NT2/D1 (cell line): Measurements from ENCODE around the gene SLC7A9.

Experiments used
- DNase-seq: peaks from one replicate; pipeline ENCODE4 v3.0.0-alpha.2; 2011; ENCODE audit warnings: low read depth, low spot score
- H3K27me3 ChIP-seq: 2 replicates; pipeline ENCODE4 v1.6.0; 2011; ENCODE audit warnings: mild to moderate bottlenecking; ENCODE audit not compliant: insufficient read length, insufficient read depth
- H3K36me3 ChIP-seq: 2 replicates; pipeline ENCODE4 v1.6.1; 2011; ENCODE audit warnings: mild to moderate bottlenecking, low read length, mixed read lengths; ENCODE audit not compliant: insufficient read depth, insufficient read length
- H3K4me1 ChIP-seq: 2 replicates; pipeline ENCODE4 v1.5.1; 2011; ENCODE audit not compliant: insufficient read depth, insufficient read length
- H3K4me3 ChIP-seq: 2 replicates; pipeline ENCODE4 v1.5.1; 2011; ENCODE audit warnings: low read depth; ENCODE audit not compliant: insufficient read length
- H3K9ac ChIP-seq: 2 replicates; pipeline ENCODE4 v1.6.0; 2011; ENCODE audit warnings: low read depth; ENCODE audit not compliant: insufficient read length
- H3K9me3 ChIP-seq: 2 replicates; pipeline ENCODE4 v1.5.1; 2011; ENCODE audit warnings: mild to moderate bottlenecking, low read length; ENCODE audit not compliant: insufficient read depth
- SUZ12 ChIP-seq: IDR thresholded peaks from 2 replicates; pipeline ENCODE4 v1.6.1; 2011; ENCODE audit not compliant: insufficient read length, insufficient read depth; ENCODE audit errors: extremely low read depth
- YY1 ChIP-seq: IDR thresholded peaks from 2 replicates; pipeline ENCODE4 v1.6.1; 2011; ENCODE audit not compliant: insufficient read length, insufficient read depth
- ZNF274 ChIP-seq: IDR thresholded peaks from 2 replicates; pipeline ENCODE4 v1.6.1; 2011; ENCODE audit warnings: mild to moderate bottlenecking, low read depth, low read length

SLC7A9 gene

GRCh38 chr19:32876236-32876918 lies 6.8 kb upstream of the SLC7A9 start:
- no peak overlapping the region for H3K9ac ChIP-seq
- no peaks in the 10 kb centered on the region for H3K27me3 ChIP-seq
- no peaks in the 10 kb centered on the region for H3K9me3 ChIP-seq
- H3K36me3 ChIP-seq: peaks cover 31% of the 10 kb centered on the region
- H3K4me3 ChIP-seq: no peak overlapping the region
- no peak for DNase-seq
- H3K4me1 ChIP-seq: peaks cover 7% of the 10 kb centered on the region
- TF ChIP-seq ZNF274 (no peak), YY1 (no peak), SUZ12 (no peak)

GRCh38 chr19:32875428-32875827 lies 5.9 kb upstream of the SLC7A9 start:
- Histone ChIP-seq H3K9ac (no peak overlapping the region), H3K27me3 (no peaks in the 10 kb centered on the region), H3K9me3 (no peaks in the 10 kb centered on the region), H3K4me3 (no peak overlapping the region), H3K36me3 (peaks cover 26% of the 10 kb centered on the region), H3K4me1 (peaks cover 7% of the 10 kb centered on the region)
- TF ChIP-seq ZNF274 (no peak), YY1 (no peak), SUZ12 (no peak)
- no peak for DNase-seq

GRCh38 chr19:32874605-32875004 lies 5.0 kb upstream of the SLC7A9 start:
- Histone ChIP-seq H3K27me3 (no peaks in the 10 kb centered on the region), H3K36me3 (peaks cover 20% of the 10 kb centered on the region), H3K9ac (no peak overlapping the region), H3K4me1 (peaks cover 7% of the 10 kb centered on the region), H3K4me3 (no peak overlapping the region), H3K9me3 (no peaks in the 10 kb centered on the region)
- DNase-seq: no peak
- TF ChIP-seq SUZ12 (no peak), ZNF274 (no peak), YY1 (no peak)

GRCh38 chr19:32873247-32873959 lies 3.8 kb upstream of the SLC7A9 start:
- no peak overlapping the region for H3K9ac ChIP-seq
- no peak overlapping the region for H3K4me3 ChIP-seq
- H3K9me3 ChIP-seq: no peaks in the 10 kb centered on the region
- H3K36me3 ChIP-seq: peaks cover 10% of the 10 kb centered on the region
- DNase-seq: no peak
- H3K4me1 ChIP-seq: peaks cover 9% of the 10 kb centered on the region
- no peaks in the 10 kb centered on the region for H3K27me3 ChIP-seq
- no peak for TF ChIP-seq SUZ12
- no peak for TF ChIP-seq YY1
- TF ChIP-seq ZNF274: no peak

GRCh38 chr19:32872391-32872790 lies 2.8 kb upstream of the SLC7A9 start:
- H3K9me3 ChIP-seq: no peaks in the 10 kb centered on the region
- H3K9ac ChIP-seq: no peak overlapping the region
- no peaks in the 10 kb centered on the region for H3K27me3 ChIP-seq
- no peak for DNase-seq
- no peak overlapping the region for H3K4me3 ChIP-seq
- H3K4me1 ChIP-seq: peaks cover 12% of the 10 kb centered on the region
- no peak for TF ChIP-seq ZNF274
- no peak for TF ChIP-seq SUZ12
- no peak for TF ChIP-seq YY1
- peaks cover 3% of the 10 kb centered on the region for H3K36me3 ChIP-seq

- no peaks in the 10 kb centered on the region for H3K27me3 ChIP-seq
- DNase-seq: no peak
- TF ChIP-seq ZNF274 (no peak), SUZ12 (no peak), YY1 (no peak)
- no peak overlapping the region for H3K4me3 ChIP-seq
- H3K9ac ChIP-seq: no peak overlapping the region
- peaks cover 13% of the 10 kb centered on the region for H3K4me1 ChIP-seq
- no peaks in the 10 kb centered on the region for H3K36me3 ChIP-seq
- H3K9me3 ChIP-seq: no peaks in the 10 kb centered on the region
These were observed 1.4 kb upstream of the SLC7A9 start for GRCh38 chr19:32870981-32871451.

GRCh38 chr19:32869966-32870573 lies 503 bp upstream of the SLC7A9 start:
- Histone ChIP-seq H3K9me3 (no peaks in the 10 kb centered on the region), H3K27me3 (no peaks in the 10 kb centered on the region), H3K4me1 (peaks cover 10% of the 10 kb centered on the region), H3K36me3 (no peaks in the 10 kb centered on the region), H3K9ac (no peak overlapping the region), H3K4me3 (no peak overlapping the region)
- TF ChIP-seq YY1: no peak
- no peak for TF ChIP-seq SUZ12
- no peak for TF ChIP-seq ZNF274
- DNase-seq: no peak
